ENCODE results near the gene CERKL. TPM values are rescaled to one million over a fixed set of nuclear protein-coding genes. Genes with fewer than 3 reads are reported as not detected.

The CERKL gene
- polyA plus RNA-seq, 5 donors = 7.1 to 10.6 (median 8.5) TPM

- no peak for DNase-seq
Observed at GRCh38 chr2:181628590-181629585, 28.0 kb downstream of the CERKL start.

GRCh38 chr2:181627545-181627944 lies 29.4 kb downstream of the CERKL start:
- no peak for DNase-seq

GRCh38 chr2:181626671-181627070 lies 30.2 kb downstream of the CERKL start:
- DNase-seq = no peak

GRCh38 chr2:181623159-181623558 lies 33.7 kb downstream of the CERKL start:
- DNase-seq = no peak

GRCh38 chr2:181621779-181622490 lies 35.0 kb downstream of the CERKL start:
- no peak for DNase-seq

- DNase-seq = no peak
Observed at GRCh38 chr2:181619516-181619915, 37.4 kb downstream of the CERKL start.

GRCh38 chr2:181616715-181617114 lies 40.2 kb downstream of the CERKL start:
- DNase-seq = no peak

- no peak for DNase-seq
Observed at GRCh38 chr2:181614874-181615638, 41.8 kb downstream of the CERKL start.

GRCh38 chr2:181613241-181613640 lies 43.7 kb downstream of the CERKL start:
- DNase-seq = no peak

GRCh38 chr2:181607629-181608590 lies 49.0 kb downstream of the CERKL start:
- DNase-seq = no peak

- DNase-seq = no peak
Observed at GRCh38 chr2:181605889-181606837, 50.7 kb downstream of the CERKL start.

- no peak for DNase-seq
Observed at GRCh38 chr2:181602017-181602416, 54.9 kb downstream of the CERKL start.

- DNase-seq = no peak
Observed at GRCh38 chr2:181596556-181596955, 60.3 kb downstream of the CERKL start.

GRCh38 chr2:181594322-181594721 lies 62.6 kb downstream of the CERKL start:
- no peak for DNase-seq

GRCh38 chr2:181589779-181590178 lies 67.1 kb downstream of the CERKL start:
- no peak for DNase-seq

GRCh38 chr2:181588546-181588945 lies 68.4 kb downstream of the CERKL start:
- no peak for DNase-seq

GRCh38 chr2:181586569-181587081 lies 70.3 kb downstream of the CERKL start:
- peak in 1 of 2 donors; percentile 17 for DNase-seq

GRCh38 chr2:181585732-181586131 lies 71.2 kb downstream of the CERKL start:
- DNase-seq = no peak

- DNase-seq = no peak
Observed at GRCh38 chr2:181581534-181581933, 75.4 kb downstream of the CERKL start.
